ENCODE data around the gene TLDC2.

DNA sequence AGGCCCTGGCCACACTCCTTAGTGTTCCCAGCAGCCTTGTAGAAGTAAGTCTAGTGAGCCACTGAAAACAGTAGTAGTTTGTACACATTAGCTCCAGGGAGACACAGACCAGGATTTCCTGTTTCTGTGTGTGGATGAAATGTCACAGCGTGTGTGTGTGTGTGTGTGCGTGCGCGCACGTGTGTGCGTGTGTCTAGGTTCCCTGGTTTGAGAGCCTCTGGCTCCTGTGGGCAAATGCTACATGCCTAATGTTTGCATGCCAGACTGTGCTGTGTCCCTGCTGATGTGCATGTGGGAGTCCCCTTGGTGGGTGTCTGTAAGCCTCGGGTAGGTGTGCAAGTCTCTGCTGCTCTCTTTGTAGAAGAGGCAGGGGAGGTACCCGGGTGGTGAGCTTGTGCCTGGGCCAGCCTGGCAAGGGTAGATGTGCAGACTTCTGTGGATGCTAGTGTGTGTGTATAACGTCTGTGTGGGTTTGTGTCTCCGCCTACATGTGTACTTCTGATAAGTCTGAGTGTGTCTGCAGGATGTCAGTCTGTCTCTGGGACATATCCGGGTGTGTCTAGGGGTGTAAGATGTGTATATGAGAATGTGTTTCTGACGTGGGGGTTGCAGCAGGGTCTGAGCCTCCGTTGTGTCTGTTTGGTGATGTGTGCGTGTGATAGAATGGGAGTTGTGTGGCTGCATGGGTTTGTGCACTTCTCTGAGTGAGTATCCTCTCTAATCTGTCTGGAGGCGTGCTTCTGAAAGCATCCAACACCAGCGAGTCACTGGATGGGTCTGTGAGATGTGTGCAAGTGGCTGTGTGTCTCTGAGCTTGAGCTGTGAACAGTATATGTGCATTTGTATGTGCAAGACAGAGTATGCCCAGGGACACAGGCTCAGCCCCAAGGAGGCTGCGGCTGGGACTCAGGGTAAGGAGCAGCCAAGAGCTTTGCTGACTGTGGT, 19.0 kb upstream of the TLDC2 start:
- no peak for TF ChIP-seq EZH2 (IDR thresholded peaks at IDR 0.05; ENCODE audit: insufficient read depth, low read length)
- TF ChIP-seq, protein P1, sequence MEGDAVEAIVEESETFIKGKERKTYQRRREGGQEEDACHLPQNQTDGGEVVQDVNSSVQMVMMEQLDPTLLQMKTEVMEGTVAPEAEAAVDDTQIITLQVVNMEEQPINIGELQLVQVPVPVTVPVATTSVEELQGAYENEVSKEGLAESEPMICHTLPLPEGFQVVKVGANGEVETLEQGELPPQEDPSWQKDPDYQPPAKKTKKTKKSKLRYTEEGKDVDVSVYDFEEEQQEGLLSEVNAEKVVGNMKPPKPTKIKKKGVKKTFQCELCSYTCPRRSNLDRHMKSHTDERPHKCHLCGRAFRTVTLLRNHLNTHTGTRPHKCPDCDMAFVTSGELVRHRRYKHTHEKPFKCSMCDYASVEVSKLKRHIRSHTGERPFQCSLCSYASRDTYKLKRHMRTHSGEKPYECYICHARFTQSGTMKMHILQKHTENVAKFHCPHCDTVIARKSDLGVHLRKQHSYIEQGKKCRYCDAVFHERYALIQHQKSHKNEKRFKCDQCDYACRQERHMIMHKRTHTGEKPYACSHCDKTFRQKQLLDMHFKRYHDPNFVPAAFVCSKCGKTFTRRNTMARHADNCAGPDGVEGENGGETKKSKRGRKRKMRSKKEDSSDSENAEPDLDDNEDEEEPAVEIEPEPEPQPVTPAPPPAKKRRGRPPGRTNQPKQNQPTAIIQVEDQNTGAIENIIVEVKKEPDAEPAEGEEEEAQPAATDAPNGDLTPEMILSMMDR (IDR thresholded peaks at IDR 0.05; ENCODE audit: insufficient read depth, low read depth, low read length): no peak

Measured in astrocyte (in vitro differentiated cells and primary cell).